Fibroblast of mammary gland (primary cell): ENCODE results near the gene RIPOR3.

ENCODE experiments used
- DNase-seq: peaks from one replicate; pipeline ENCODE4 v3.0.0-alpha.2; 2010; ENCODE audit warnings: low read depth
- H3K4me3 ChIP-seq: 2 replicates; pipeline ENCODE4 v1.5.1; 2011; ENCODE audit warnings: low read depth, mild to moderate bottlenecking, low read length, moderate library complexity; ENCODE audit not compliant: control insufficient read depth
- TF ChIP-seq, protein P1 (sequence below): conservative IDR thresholded peaks from 2 replicates; pipeline ENCODE4 v1.5.1; 2011; ENCODE audit warnings: low read depth, low read length, inconsistent platforms; ENCODE audit not compliant: control insufficient read depth, insufficient read depth

RIPOR3 gene

DNA sequence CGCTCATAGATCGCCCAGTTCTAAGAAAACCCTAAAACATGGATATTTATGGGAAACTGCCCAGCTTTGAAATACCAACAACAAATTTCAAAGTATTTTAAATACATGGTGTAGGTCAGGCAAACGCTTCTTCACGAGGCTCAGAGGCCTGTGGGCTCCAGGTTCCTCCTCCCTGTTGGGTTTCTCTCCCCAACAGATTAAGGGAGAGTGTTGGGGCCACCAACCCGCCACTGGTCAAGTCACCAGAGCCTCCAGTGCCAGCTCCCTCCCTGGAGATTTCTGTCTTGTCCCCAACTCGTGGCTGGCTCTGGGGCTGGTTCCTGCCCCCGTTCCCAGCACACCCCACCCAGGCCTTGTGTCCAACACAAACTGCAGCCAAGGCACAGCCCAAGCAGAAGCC, 93.3 kb downstream of the RIPOR3 start:
- DNase-seq = no peak
- TF ChIP-seq, protein P1, sequence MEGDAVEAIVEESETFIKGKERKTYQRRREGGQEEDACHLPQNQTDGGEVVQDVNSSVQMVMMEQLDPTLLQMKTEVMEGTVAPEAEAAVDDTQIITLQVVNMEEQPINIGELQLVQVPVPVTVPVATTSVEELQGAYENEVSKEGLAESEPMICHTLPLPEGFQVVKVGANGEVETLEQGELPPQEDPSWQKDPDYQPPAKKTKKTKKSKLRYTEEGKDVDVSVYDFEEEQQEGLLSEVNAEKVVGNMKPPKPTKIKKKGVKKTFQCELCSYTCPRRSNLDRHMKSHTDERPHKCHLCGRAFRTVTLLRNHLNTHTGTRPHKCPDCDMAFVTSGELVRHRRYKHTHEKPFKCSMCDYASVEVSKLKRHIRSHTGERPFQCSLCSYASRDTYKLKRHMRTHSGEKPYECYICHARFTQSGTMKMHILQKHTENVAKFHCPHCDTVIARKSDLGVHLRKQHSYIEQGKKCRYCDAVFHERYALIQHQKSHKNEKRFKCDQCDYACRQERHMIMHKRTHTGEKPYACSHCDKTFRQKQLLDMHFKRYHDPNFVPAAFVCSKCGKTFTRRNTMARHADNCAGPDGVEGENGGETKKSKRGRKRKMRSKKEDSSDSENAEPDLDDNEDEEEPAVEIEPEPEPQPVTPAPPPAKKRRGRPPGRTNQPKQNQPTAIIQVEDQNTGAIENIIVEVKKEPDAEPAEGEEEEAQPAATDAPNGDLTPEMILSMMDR = no peak

DNA sequence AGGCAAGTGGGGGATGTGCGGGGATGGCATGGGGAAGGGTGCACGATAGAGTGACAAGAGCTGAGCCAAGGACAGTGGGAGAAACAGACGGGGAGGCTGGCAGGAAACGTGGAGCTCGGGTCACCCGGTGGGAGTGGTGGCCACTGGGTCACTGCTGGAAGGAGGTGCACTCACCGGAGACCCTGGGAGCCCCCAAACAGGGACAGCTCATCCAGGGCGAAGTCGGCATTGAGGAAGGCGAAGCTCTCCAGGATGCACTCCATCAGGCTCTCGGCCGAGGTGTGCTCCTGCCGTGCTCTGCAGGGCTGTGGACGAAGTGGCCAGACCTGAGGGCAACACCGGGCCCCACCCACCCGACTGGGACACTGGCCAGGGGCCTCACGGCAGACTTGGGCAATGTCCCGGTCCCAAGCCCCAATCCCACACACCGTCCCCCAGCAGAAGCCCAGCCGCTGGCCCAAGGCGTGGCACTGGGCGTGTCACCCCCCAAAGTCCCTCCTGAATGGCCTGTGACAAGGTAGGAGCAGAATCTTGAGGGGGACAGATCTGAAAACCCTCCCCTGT, 93.9 kb downstream of the RIPOR3 start:
- no peak for DNase-seq
- TF ChIP-seq, protein P1 = no peak
- H3K4me3 ChIP-seq = no peak overlapping the region

More for the DNA sequence above, 93.3 kb downstream of the RIPOR3 start:
- no peak overlapping the region for H3K4me3 ChIP-seq

DNA sequence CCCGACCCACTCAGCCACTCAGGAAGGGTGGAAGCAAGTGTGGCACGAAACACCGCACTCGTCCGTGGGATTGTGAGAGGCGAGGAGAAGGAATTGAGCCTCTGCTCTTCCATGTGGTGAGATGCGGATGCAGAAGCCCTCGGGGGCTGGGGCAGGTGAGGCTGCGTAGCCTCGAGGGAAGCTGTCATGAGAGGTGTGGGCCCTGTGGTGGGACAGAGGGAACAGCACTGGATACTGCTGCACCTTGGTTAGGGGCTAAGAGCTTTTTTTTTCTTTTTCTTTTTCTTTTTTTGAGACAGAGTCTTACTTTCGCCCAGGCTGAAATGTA, 94.7 kb downstream of the RIPOR3 start:
- no peak for DNase-seq
- TF ChIP-seq, protein P1 = no peak

DNA sequence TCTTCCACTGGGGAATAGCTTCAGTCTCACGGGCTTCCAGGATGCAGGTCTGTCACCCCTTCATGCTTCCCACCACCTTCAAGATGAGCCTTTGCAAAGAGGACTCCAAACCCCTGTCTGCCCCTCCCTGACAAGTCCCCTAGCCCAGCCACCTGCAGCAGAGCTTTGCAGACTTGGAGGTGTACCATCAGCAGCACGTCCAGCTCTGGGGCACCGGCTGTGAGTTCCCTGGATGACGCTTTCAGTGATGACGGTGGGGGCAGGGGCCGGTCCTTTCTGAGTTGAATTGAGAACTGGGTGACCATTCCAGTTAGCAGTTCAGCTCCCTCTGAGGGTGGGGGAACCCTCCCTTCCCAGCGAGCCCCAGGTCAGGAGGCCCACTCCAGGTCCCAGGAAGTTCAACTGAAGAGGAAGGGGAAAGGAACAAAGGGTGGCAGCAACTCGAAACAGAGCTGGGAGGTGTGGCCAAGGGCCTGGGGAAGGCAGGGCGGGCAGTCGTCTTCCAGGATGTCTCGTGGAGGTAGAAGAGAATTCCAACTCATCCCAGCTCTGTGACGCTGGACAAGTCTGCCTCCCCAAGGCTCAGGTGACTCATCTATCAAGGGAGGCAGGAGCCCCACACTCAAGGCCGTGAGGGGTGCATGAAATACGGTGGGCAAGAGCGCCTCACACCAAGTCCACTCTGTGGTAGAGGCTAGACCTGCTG, 95.2 kb downstream of the RIPOR3 start:
- no peak overlapping the region for H3K4me3 ChIP-seq
- TF ChIP-seq, protein P1 = no peak
- no peak for DNase-seq

More for the DNA sequence above, 94.7 kb downstream of the RIPOR3 start:
- H3K4me3 ChIP-seq = no peak overlapping the region

DNA sequence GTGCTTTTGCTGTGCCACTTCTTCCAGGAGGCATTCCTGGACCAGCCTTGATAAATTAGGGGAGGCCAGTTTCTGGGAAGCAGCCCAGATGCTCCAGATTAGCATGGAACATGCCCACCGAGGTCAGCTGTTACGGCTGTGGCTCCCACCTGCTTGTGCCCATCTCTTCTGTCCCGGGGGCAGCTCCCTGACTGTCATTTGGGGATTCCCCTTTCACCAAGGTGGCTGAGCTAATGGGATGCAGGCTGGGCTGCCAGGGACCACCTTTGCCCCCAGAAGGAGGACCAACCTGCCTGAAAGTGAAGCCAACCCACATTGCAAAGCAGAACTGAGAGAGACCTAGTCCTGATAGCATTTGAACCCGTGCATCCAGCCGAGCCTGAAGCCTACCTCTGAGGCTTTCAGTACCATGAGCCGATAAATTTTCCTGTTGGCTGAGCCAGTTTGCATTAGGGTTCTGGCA, 95.9 kb downstream of the RIPOR3 start:
- H3K4me3 ChIP-seq = no peak overlapping the region
- TF ChIP-seq, protein P1 = no peak
- no peak for DNase-seq

DNA sequence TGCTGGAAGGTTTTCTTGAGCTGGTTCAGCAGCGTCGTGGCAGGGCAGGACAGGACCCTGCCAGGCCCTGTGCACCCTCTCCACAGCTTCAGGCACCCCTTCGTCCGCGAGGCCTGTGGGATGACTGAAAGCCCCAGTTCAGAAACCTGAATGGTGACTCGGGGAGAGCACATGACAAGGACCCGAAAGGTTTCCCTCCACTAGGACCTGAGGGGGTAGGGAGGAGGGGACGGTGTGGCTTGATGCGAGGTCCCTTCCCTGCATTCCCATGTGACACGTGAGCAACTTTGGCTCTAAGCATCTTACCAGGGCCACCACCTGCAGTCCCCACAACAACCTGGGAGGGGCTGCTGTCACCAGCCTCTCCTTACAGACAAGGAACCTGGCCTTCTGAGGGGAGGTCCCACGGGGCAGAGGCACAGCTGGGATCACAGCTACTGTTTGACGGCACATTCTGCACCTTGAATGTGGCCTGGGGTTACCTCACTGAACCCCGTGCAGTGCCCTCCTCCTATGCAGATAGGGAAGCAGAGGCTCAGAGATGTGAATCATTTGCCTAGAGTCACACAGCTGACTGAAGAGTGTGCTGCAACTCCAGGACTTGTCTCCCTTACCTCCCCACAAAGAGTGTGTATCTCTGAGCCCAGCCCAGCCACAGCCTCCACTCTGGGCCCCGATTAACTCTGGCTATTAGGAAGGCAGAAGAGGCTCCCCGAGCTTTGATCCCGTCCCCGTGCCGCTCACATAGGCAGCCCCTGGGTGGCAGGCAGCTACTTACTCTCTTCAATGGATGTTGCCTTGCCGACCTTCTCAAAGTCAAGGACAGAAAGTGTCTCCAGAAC, 96.5 kb downstream of the RIPOR3 start:
- TF ChIP-seq, protein P1 = no peak
- no peak for DNase-seq
- no peak overlapping the region for H3K4me3 ChIP-seq
